HepG2 (cell line): Measurements from ENCODE around the gene STEAP2. TPM values are rescaled to one million over a fixed set of nuclear protein-coding genes. Genes with fewer than 3 reads are reported as not detected.

Experiments
- ARHGAP35 ChIP-seq: sonication (generic); formaldehyde crosslinking; IDR thresholded peaks from 2 replicates; pipeline ENCODE4 v1.9.0; 2022; ENCODE audit warnings: mild to moderate bottlenecking, inconsistent platforms, moderate library complexity, missing genetic modification reagents, borderline replicate concordance
- HDAC1 ChIP-seq: sonication (generic); formaldehyde crosslinking; IDR thresholded peaks from 2 replicates; pipeline ENCODE4 v1.5.1; 2020; ENCODE audit warnings: mild to moderate bottlenecking, missing genetic modification reagents
- HNRNPL ChIP-seq: fragments of 200-400 bp; formaldehyde crosslinking; IDR thresholded peaks from 2 replicates; pipeline ENCODE4 v1.6.1; 2017; ENCODE audit warnings: mild to moderate bottlenecking, low read depth, low read length
- HOXD1 ChIP-seq: sonication (generic); formaldehyde crosslinking; IDR thresholded peaks from 2 replicates; pipeline ENCODE4 v1.5.0; 2020; ENCODE audit warnings: missing genetic modification reagents
- MTF2 ChIP-seq: sonication (generic); formaldehyde crosslinking; IDR thresholded peaks from 2 replicates; pipeline ENCODE4 v1.5.0; 2020; ENCODE audit warnings: missing genetic modification reagents, borderline replicate concordance
- MYC ChIP-seq: sonication (generic); formaldehyde crosslinking; IDR thresholded peaks from 2 replicates; pipeline ENCODE4 v1.9.0; 2021; ENCODE audit warnings: missing genetic modification reagents, borderline replicate concordance
- NCOA2 ChIP-seq: sonication (generic); formaldehyde crosslinking; IDR thresholded peaks from 2 replicates; pipeline ENCODE4 v1.8.0; 2022; ENCODE audit warnings: inconsistent platforms
- PCBP1 ChIP-seq: fragments of 200-400 bp; formaldehyde crosslinking; IDR thresholded peaks from 2 replicates; pipeline ENCODE4 v1.6.1; 2017; ENCODE audit warnings: mild to moderate bottlenecking, low read depth, low read length, borderline replicate concordance
- SKI ChIP-seq: fragments of 450-650 bp; IDR thresholded peaks from one replicate; pipeline ENCODE4 v1.6.1; 2018; ENCODE audit warnings: mild to moderate bottlenecking; ENCODE audit not compliant: partially characterized antibody
- SOX13 ChIP-seq, 3 experiments: fragments of 450-650 bp in 1 of 3; sonication (generic) in 1 of 3; formaldehyde crosslinking in 1 of 3; IDR thresholded peaks in 2 of 3; conservative IDR thresholded peaks in 1 of 3; 2 replicates each; pipeline versions ENCODE4 v1.5.0 to v1.6.1; 2016 to 2020; ENCODE audit warnings: antibody characterized with exemption in 1 of 3, mild to moderate bottlenecking in 1 of 3, missing compliant biosample characterization in 1 of 3, missing genetic modification reagents in 1 of 3, moderate library complexity in 1 of 3
- YEATS2 ChIP-seq: sonication (generic); formaldehyde crosslinking; IDR thresholded peaks from 2 replicates; pipeline ENCODE4 v1.4.0; 2020; ENCODE audit warnings: missing genetic modification reagents, borderline replicate concordance
- ZNF225 ChIP-seq: sonication (generic); formaldehyde crosslinking; IDR thresholded peaks from 2 replicates; pipeline ENCODE4 v1.4.0; 2020; ENCODE audit warnings: mild to moderate bottlenecking, missing genetic modification reagents
- ZNF589 ChIP-seq: sonication (generic); formaldehyde crosslinking; conservative IDR thresholded peaks from 2 replicates; pipeline ENCODE4 v1.8.0; 2022; ENCODE audit warnings: mild to moderate bottlenecking, moderate library complexity, missing genetic modification reagents
- ZZZ3 ChIP-seq: sonication (generic); formaldehyde crosslinking; IDR thresholded peaks from 2 replicates; pipeline ENCODE4 v1.4.0; 2020; ENCODE audit warnings: missing genetic modification reagents, mild to moderate bottlenecking, borderline replicate concordance
- polyA plus RNA-seq, 8 experiments: library from polyadenylated mRNA; depleted of rRNA in 3 of 8; stranded (reverse) in 7 of 8; unstranded in 1 of 8; fragments of >200 nt; fragmentation: Illumina TruSeq in 4 of 8; extraction: Trizol in 4 of 8; gene quantifications; 2 replicates each; pipeline versions ENCODE4 v1.2.1 to v1.2.3, GENCODE V29; 2011 to 2016; ENCODE audit warnings: low read depth in 4 of 8, missing spikeins in 1 of 8, mixed read lengths in 1 of 8; ENCODE audit not compliant: insufficient read depth in 1 of 8
- total RNA-seq, 5 experiments: library from RNA; depleted of rRNA; stranded (reverse); fragments of >200 nt; fragmentation: Illumina TruSeq; extraction: Trizol; gene quantifications; 2 replicates each; pipeline ENCODE4 v1.2.3, GENCODE V29; 2016; ENCODE audit warnings: low read depth in 1 of 5
- TF ChIP-seq, protein P1 (sequence below): sonication (generic); formaldehyde crosslinking; IDR thresholded peaks from 2 replicates; pipeline ENCODE4 v1.8.1; 2023; ENCODE audit warnings: missing genetic modification reagents, inconsistent platforms, borderline replicate concordance
- TF ChIP-seq, protein P2 (sequence below): sonication (generic); formaldehyde crosslinking; IDR thresholded peaks from 2 replicates; pipeline ENCODE4 v1.5.0; 2020; ENCODE audit warnings: mild to moderate bottlenecking, missing genetic modification reagents
- TF ChIP-seq, protein P3 (sequence below), 2 experiments: sonication (generic) in 1 of 2; formaldehyde crosslinking in 1 of 2; IDR thresholded peaks; 2 replicates each; pipeline versions ENCODE4 v1.4.0 to v1.6.1; 2016 to 2020; ENCODE audit warnings: borderline replicate concordance in 1 of 2, low read depth in 1 of 2, mild to moderate bottlenecking in 1 of 2, missing genetic modification reagents in 1 of 2
- TF ChIP-seq, protein P4 (sequence below): sonication (generic); formaldehyde crosslinking; IDR thresholded peaks from 2 replicates; pipeline ENCODE4 v1.5.1; 2020; ENCODE audit warnings: missing genetic modification reagents, mild to moderate bottlenecking, borderline replicate concordance

Gene STEAP2
- total and polyA plus RNA-seq, 2 of the 13 experiments (the other 11 are each of a cell fraction or from before 2014, with no cell fraction given): 4.3 to 4.4 TPM

DNA sequence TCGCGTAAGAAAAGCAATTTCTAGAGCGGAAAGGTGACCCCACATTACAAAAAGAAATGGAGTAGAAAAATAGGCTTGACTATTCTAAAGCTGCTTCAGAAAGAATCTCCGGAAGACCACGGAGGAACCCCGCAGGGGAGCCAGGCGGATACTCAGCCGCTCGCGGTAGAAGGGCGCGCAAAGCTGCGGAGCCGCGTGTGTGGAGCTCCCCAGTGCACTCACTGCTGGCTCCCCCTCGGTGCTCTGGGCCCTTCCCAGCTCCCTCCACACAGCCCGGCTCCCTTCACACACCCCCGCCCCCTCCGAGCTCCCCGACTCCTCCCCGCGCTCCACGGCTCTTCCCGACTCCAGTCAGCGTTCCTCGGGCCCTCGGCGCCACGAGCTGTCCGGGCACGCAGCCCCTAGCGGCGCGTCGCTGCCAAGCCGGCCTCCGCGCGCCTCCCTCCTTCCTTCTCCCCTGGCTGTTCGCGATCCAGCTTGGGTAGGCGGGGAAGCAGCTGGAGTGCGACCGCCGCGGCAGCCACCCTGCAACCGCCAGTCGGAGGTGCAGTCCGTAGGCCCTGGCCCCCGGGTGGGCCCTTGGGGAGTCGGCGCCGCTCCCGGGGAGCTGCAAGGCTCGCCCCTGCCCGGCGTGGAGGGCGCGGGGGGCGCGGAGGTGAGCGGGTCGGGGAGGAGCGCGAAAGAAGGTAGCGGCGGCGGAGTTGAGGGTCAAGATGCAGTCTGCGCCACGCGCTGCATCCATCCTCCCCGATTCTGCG is at the start of gene STEAP2 (continued):
- TF ChIP-seq ARHGAP35 (CRISPR knock-in tag) (no peak; the same call in 1 of the 2 replicates), PCBP1 (no peak), HOXD1 (CRISPR knock-in tag) (0 out of 2 replicates have a peak, but pooled peaks have one; percentile 82), MYC (peak; percentile 83; the same call in 1 of the 2 replicates), SKI (peak; percentile 73), ZNF589 (CRISPR knock-in tag) (peak; percentile 96), SOX13 (IDR thresholded peaks at IDR 0.05) (peak; percentile 13; the same call in 1 of the 2 replicates), SOX13 (CRISPR knock-in tag; conservative IDR thresholded peaks at IDR 0.05 in 1 of 2, IDR thresholded peaks at IDR 0.05 in 1 of 2) (peak in 1 of 2 experiments; percentile 43; a peak in 1 of 4 replicates), YEATS2 (CRISPR knock-in tag) (no peak), MTF2 (peak; percentile 83; the same call in 1 of the 2 replicates), ZZZ3 (CRISPR knock-in tag) (0 out of 2 replicates have a peak, but pooled peaks have one; percentile 63), NCOA2 (peak; percentile 5; the same call in 1 of the 2 replicates), HDAC1 (CRISPR knock-in tag) (peak; percentile 97), HNRNPL (0 out of 2 replicates have a peak, but pooled peaks have one; percentile 35), ZNF225 (CRISPR knock-in tag) (peak; percentile 95)
- TF ChIP-seq, protein P1, sequence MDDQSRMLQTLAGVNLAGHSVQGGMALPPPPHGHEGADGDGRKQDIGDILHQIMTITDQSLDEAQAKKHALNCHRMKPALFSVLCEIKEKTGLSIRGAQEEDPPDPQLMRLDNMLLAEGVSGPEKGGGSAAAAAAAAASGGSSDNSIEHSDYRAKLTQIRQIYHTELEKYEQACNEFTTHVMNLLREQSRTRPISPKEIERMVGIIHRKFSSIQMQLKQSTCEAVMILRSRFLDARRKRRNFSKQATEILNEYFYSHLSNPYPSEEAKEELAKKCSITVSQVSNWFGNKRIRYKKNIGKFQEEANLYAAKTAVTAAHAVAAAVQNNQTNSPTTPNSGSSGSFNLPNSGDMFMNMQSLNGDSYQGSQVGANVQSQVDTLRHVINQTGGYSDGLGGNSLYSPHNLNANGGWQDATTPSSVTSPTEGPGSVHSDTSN (CRISPR knock-in tag): no peak
- TF ChIP-seq, protein P2, sequence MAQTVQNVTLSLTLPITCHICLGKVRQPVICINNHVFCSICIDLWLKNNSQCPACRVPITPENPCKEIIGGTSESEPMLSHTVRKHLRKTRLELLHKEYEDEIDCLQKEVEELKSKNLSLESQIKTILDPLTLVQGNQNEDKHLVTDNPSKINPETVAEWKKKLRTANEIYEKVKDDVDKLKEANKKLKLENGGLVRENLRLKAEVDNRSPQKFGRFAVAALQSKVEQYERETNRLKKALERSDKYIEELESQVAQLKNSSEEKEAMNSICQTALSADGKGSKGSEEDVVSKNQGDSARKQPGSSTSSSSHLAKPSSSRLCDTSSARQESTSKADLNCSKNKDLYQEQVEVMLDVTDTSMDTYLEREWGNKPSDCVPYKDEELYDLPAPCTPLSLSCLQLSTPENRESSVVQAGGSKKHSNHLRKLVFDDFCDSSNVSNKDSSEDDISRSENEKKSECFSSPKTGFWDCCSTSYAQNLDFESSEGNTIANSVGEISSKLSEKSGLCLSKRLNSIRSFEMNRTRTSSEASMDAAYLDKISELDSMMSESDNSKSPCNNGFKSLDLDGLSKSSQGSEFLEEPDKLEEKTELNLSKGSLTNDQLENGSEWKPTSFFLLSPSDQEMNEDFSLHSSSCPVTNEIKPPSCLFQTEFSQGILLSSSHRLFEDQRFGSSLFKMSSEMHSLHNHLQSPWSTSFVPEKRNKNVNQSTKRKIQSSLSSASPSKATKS (CRISPR knock-in tag): 0 out of 2 replicates have a peak, but pooled peaks have one; percentile 24
- TF ChIP-seq, protein P3, sequence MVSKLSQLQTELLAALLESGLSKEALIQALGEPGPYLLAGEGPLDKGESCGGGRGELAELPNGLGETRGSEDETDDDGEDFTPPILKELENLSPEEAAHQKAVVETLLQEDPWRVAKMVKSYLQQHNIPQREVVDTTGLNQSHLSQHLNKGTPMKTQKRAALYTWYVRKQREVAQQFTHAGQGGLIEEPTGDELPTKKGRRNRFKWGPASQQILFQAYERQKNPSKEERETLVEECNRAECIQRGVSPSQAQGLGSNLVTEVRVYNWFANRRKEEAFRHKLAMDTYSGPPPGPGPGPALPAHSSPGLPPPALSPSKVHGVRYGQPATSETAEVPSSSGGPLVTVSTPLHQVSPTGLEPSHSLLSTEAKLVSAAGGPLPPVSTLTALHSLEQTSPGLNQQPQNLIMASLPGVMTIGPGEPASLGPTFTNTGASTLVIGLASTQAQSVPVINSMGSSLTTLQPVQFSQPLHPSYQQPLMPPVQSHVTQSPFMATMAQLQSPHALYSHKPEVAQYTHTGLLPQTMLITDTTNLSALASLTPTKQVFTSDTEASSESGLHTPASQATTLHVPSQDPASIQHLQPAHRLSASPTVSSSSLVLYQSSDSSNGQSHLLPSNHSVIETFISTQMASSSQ (IDR thresholded peaks at IDR 0.05; ENCODE audit: low read depth): no peak
- TF ChIP-seq, protein P3 (CRISPR knock-in tag; IDR thresholded peaks at IDR 0.05; ENCODE audit: borderline replicate concordance): peak; percentile 83; the same call in 1 of the 2 replicates
- TF ChIP-seq, protein P4, sequence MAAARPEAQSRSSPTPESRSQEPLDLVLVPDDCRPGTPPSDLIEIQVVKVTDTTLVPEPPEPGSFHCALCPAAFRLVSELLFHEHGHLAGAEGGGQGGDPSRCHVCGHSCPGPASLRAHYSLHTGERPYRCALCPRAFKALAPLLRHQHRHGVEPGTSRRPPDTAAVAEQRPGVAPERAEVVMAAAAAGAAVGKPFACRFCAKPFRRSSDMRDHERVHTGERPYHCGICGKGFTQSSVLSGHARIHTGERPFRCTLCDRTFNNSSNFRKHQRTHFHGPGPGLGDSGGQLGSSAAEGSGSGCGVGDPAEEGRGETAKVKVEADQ (CRISPR knock-in tag): 0 out of 2 replicates have a peak, but pooled peaks have one; percentile 17
